Measurements from ENCODE around the gene SCRT2.

SCRT2 gene

GRCh38 chr20:665276-665675 lies 10.3 kb downstream of the SCRT2 start:
- DNase-seq (ENCODE audit: insufficient read length, low spot score) (no peak), FAIRE-seq (no peak)
- TF ChIP-seq PAX5 (IDR thresholded peaks at IDR 0.05; ENCODE audit: insufficient read depth, low read length, severe bottlenecking) (no peak), POLR2A (IDR thresholded peaks at IDR 0.05; ENCODE audit: low read depth, low read length) (no peak), SPI1 (IDR thresholded peaks at IDR 0.05; ENCODE audit: low read depth, low read length) (no peak), POU2F2 (IDR thresholded peaks at IDR 0.05; ENCODE audit: low read depth, low read length) (no peak), POLR2AphosphoS5 (IDR thresholded peaks at IDR 0.05; ENCODE audit: low read depth, low read length) (no peak), TAF1 (IDR thresholded peaks at IDR 0.05; ENCODE audit: low read depth, low read length) (no peak)

GRCh38 chr20:664576-664975 lies 11.0 kb downstream of the SCRT2 start:
- FAIRE-seq, result no peak
- no peak for TF ChIP-seq POLR2A (IDR thresholded peaks at IDR 0.05; ENCODE audit: low read depth, low read length)
- no peak for TF ChIP-seq SPI1 (IDR thresholded peaks at IDR 0.05; ENCODE audit: low read depth, low read length)
- no peak for TF ChIP-seq POLR2AphosphoS5 (IDR thresholded peaks at IDR 0.05; ENCODE audit: low read depth, low read length)
- TF ChIP-seq PAX5 (IDR thresholded peaks at IDR 0.05; ENCODE audit: insufficient read depth, low read length, severe bottlenecking), result no peak
- no peak for TF ChIP-seq POU2F2 (IDR thresholded peaks at IDR 0.05; ENCODE audit: low read depth, low read length)
- no peak for TF ChIP-seq TAF1 (IDR thresholded peaks at IDR 0.05; ENCODE audit: low read depth, low read length)
- no peak for DNase-seq (ENCODE audit: insufficient read length, low spot score)

GRCh38 chr20:664151-664550 lies 11.5 kb downstream of the SCRT2 start:
- no peak for FAIRE-seq
- DNase-seq (ENCODE audit: insufficient read length, low spot score), result no peak

GRCh38 chr20:663315-664090 lies 12.1 kb downstream of the SCRT2 start:
- TF ChIP-seq SPI1 (IDR thresholded peaks at IDR 0.05; ENCODE audit: low read depth, low read length), result no peak
- TF ChIP-seq TAF1 (IDR thresholded peaks at IDR 0.05; ENCODE audit: low read depth, low read length), result no peak
- TF ChIP-seq POU2F2 (IDR thresholded peaks at IDR 0.05; ENCODE audit: low read depth, low read length), result no peak
- TF ChIP-seq PAX5 (IDR thresholded peaks at IDR 0.05; ENCODE audit: insufficient read depth, low read length, severe bottlenecking), result no peak
- TF ChIP-seq POLR2AphosphoS5 (IDR thresholded peaks at IDR 0.05; ENCODE audit: low read depth, low read length), result no peak
- no peak for TF ChIP-seq POLR2A (IDR thresholded peaks at IDR 0.05; ENCODE audit: low read depth, low read length)
- DNase-seq (ENCODE audit: insufficient read length, low spot score) (no peak), FAIRE-seq (no peak)

More at GRCh38 chr20:664151-664550, 11.5 kb downstream of the SCRT2 start:
- TF ChIP-seq SPI1 (IDR thresholded peaks at IDR 0.05; ENCODE audit: low read depth, low read length) (no peak), POU2F2 (IDR thresholded peaks at IDR 0.05; ENCODE audit: low read depth, low read length) (no peak), POLR2AphosphoS5 (IDR thresholded peaks at IDR 0.05; ENCODE audit: low read depth, low read length) (no peak), POLR2A (IDR thresholded peaks at IDR 0.05; ENCODE audit: low read depth, low read length) (no peak), TAF1 (IDR thresholded peaks at IDR 0.05; ENCODE audit: low read depth, low read length) (no peak), PAX5 (IDR thresholded peaks at IDR 0.05; ENCODE audit: insufficient read depth, low read length, severe bottlenecking) (no peak)

GRCh38 chr20:662277-663192 lies 13.1 kb downstream of the SCRT2 start:
- TF ChIP-seq PAX5 (IDR thresholded peaks at IDR 0.05; ENCODE audit: insufficient read depth, low read length, severe bottlenecking) (no peak), POLR2AphosphoS5 (IDR thresholded peaks at IDR 0.05; ENCODE audit: low read depth, low read length) (no peak), SPI1 (IDR thresholded peaks at IDR 0.05; ENCODE audit: low read depth, low read length) (no peak), POLR2A (IDR thresholded peaks at IDR 0.05; ENCODE audit: low read depth, low read length) (no peak)
- DNase-seq (ENCODE audit: insufficient read length, low spot score) (no peak), FAIRE-seq (no peak)

GRCh38 chr20:661474-662270 lies 13.9 kb downstream of the SCRT2 start:
- DNase-seq (ENCODE audit: insufficient read length, low spot score), result no peak
- no peak for FAIRE-seq
- TF ChIP-seq POU2F2 (IDR thresholded peaks at IDR 0.05; ENCODE audit: low read depth, low read length) (no peak), PAX5 (IDR thresholded peaks at IDR 0.05; ENCODE audit: insufficient read depth, low read length, severe bottlenecking) (no peak), POLR2AphosphoS5 (IDR thresholded peaks at IDR 0.05; ENCODE audit: low read depth, low read length) (no peak), POLR2A (IDR thresholded peaks at IDR 0.05; ENCODE audit: low read depth, low read length) (no peak), SPI1 (IDR thresholded peaks at IDR 0.05; ENCODE audit: low read depth, low read length) (no peak), TAF1 (IDR thresholded peaks at IDR 0.05; ENCODE audit: low read depth, low read length) (no peak)

GRCh38 chr20:658731-659291 lies 16.8 kb downstream of the SCRT2 start:
- DNase-seq (ENCODE audit: insufficient read length, low spot score) (no peak), FAIRE-seq (no peak)
- TF ChIP-seq TAF1 (IDR thresholded peaks at IDR 0.05; ENCODE audit: low read depth, low read length), result no peak
- TF ChIP-seq SPI1 (IDR thresholded peaks at IDR 0.05; ENCODE audit: low read depth, low read length), result no peak
- no peak for TF ChIP-seq POLR2AphosphoS5 (IDR thresholded peaks at IDR 0.05; ENCODE audit: low read depth, low read length)
- no peak for TF ChIP-seq POU2F2 (IDR thresholded peaks at IDR 0.05; ENCODE audit: low read depth, low read length)
- TF ChIP-seq PAX5 (IDR thresholded peaks at IDR 0.05; ENCODE audit: insufficient read depth, low read length, severe bottlenecking), result no peak
- TF ChIP-seq POLR2A (IDR thresholded peaks at IDR 0.05; ENCODE audit: low read depth, low read length), result no peak

- no peak for DNase-seq (ENCODE audit: insufficient read length, low spot score)
- FAIRE-seq, result no peak
- TF ChIP-seq PAX5 (IDR thresholded peaks at IDR 0.05; ENCODE audit: insufficient read depth, low read length, severe bottlenecking) (no peak), POLR2A (IDR thresholded peaks at IDR 0.05; ENCODE audit: low read depth, low read length) (no peak), POLR2AphosphoS5 (IDR thresholded peaks at IDR 0.05; ENCODE audit: low read depth, low read length) (no peak), SPI1 (IDR thresholded peaks at IDR 0.05; ENCODE audit: low read depth, low read length) (no peak), POU2F2 (IDR thresholded peaks at IDR 0.05; ENCODE audit: low read depth, low read length) (no peak), TAF1 (IDR thresholded peaks at IDR 0.05; ENCODE audit: low read depth, low read length) (no peak)
Measured at GRCh38 chr20:658202-658601, 17.4 kb downstream of the SCRT2 start.

Measured in GM12891 (cell line).